CD14-positive monocyte (primary cell): Measurements from ENCODE around the gene PDAP1. TPM values are rescaled to one million over a fixed set of nuclear protein-coding genes. Genes with fewer than 3 reads are reported as not detected.
A peak's percentile ranks its signal among the peaks of the same experiment; 100 is the strongest.

Experiments used
- DNase-seq, 3 donors: peaks; one replicate each; pipeline ENCODE4 v3.0.0-alpha.2; 2011 to 2022
- H2AFZ ChIP-seq: 2 replicates; pipeline ENCODE4 v1.6.0; 2012; ENCODE audit warnings: mild to moderate bottlenecking, low read depth, low read length, inconsistent platforms; ENCODE audit not compliant: insufficient read depth, poor library complexity, severe bottlenecking
- H3K27ac ChIP-seq, 2 donors: 1 replicate in 1 of 2; 2 replicates in 1 of 2; pipeline ENCODE4 v1.5.1; 2012 to 2013; ENCODE audit warnings: low read length in 2 of 2, control low read depth in 1 of 2, inconsistent platforms in 1 of 2, low read depth in 1 of 2, mild to moderate bottlenecking in 1 of 2
- H3K27me3 ChIP-seq, 2 donors: one replicate each; pipeline versions ENCODE4 v1.6.0 to v1.6.1; 2011 to 2013; ENCODE audit warnings: low read length in 2 of 2; ENCODE audit not compliant: control insufficient read depth in 2 of 2, insufficient read depth in 2 of 2
- H3K36me3 ChIP-seq, 2 donors: replicated peaks in 1 of 2; 1 replicate in 1 of 2; 2 replicates in 1 of 2; pipeline versions ENCODE4 v1.5.1 to v1.6.1; 2012 to 2013; ENCODE audit warnings: low read length in 2 of 2, control low read depth in 1 of 2, inconsistent platforms in 1 of 2, mild to moderate bottlenecking in 1 of 2; ENCODE audit not compliant: insufficient read depth in 2 of 2, control insufficient read depth in 1 of 2
- H3K4me1 ChIP-seq, 2 donors: 1 replicate in 1 of 2; 2 replicates in 1 of 2; pipeline versions ENCODE4 v1.5.1 to v1.6.1; 2012 to 2013; ENCODE audit warnings: low read length in 2 of 2, control low read depth in 1 of 2, inconsistent platforms in 1 of 2, mild to moderate bottlenecking in 1 of 2, moderate library complexity in 1 of 2; ENCODE audit not compliant: insufficient read depth in 2 of 2, control insufficient read depth in 1 of 2
- H3K4me2 ChIP-seq: replicated peaks from 2 replicates; pipeline ENCODE3; 2012; ENCODE audit warnings: low read length, moderate library complexity, mild to moderate bottlenecking; ENCODE audit not compliant: poor library complexity, severe bottlenecking; ENCODE audit errors: extremely low read depth
- H3K4me3 ChIP-seq, 3 experiments: fragments of 200-600 bp in 1 of 3; sonication (generic) in 1 of 3; replicated peaks in 1 of 3; 1 replicate in 2 of 3; 2 replicates in 1 of 3; pipeline ENCODE4 v1.5.1; 2011 to 2013; ENCODE audit warnings: low read length in 3 of 3, mild to moderate bottlenecking in 3 of 3, control low read depth in 2 of 3, low read depth in 2 of 3, inconsistent platforms in 1 of 3, moderate library complexity in 1 of 3
- H3K79me2 ChIP-seq: 2 replicates; pipeline ENCODE4 v1.6.0; 2012; ENCODE audit warnings: mild to moderate bottlenecking, control low read depth, inconsistent platforms, low read length, moderate library complexity; ENCODE audit not compliant: insufficient read depth
- H3K9ac ChIP-seq: 2 replicates; pipeline ENCODE4 v1.6.0; 2017; ENCODE audit warnings: low read length, mild to moderate bottlenecking; ENCODE audit not compliant: insufficient read depth, poor library complexity, severe bottlenecking
- H3K9me3 ChIP-seq, 2 donors: replicated peaks in 1 of 2; 1 replicate in 1 of 2; 2 replicates in 1 of 2; pipeline versions ENCODE4 v1.5.1 to v1.6.1; 2012 to 2013; ENCODE audit warnings: low read length in 2 of 2, control low read depth in 1 of 2; ENCODE audit not compliant: control insufficient read depth in 1 of 2, insufficient read depth in 1 of 2
- H4K20me1 ChIP-seq: 2 replicates; pipeline ENCODE4 v1.6.0; 2012; ENCODE audit warnings: mild to moderate bottlenecking, low read length, control low read depth, moderate library complexity; ENCODE audit not compliant: insufficient read depth
- H3K27ac Mint-ChIP-seq, 7 donors: one replicate each; pipeline ENCODE4 v1.8.0; 2020; ENCODE audit warnings: mild to moderate bottlenecking in 7 of 7, mixed read lengths in 7 of 7, moderate library complexity in 6 of 7, inconsistent platforms in 2 of 7
- H3K27me3 Mint-ChIP-seq, 3 donors: one replicate each; pipeline ENCODE4 v1.8.0; 2021 to 2022; ENCODE audit warnings: low read depth in 3 of 3, mild to moderate bottlenecking in 3 of 3, mixed read lengths in 3 of 3, moderate library complexity in 3 of 3, inconsistent platforms in 1 of 3
- H3K36me3 Mint-ChIP-seq, 2 donors: one replicate each; pipeline ENCODE4 v1.8.0; 2020; ENCODE audit warnings: mixed read lengths in 2 of 2, inconsistent platforms in 1 of 2, mild to moderate bottlenecking in 1 of 2
- H3K4me1 Mint-ChIP-seq: one replicate; pipeline ENCODE4 v1.8.0; 2020; ENCODE audit warnings: mild to moderate bottlenecking, mixed read lengths
- H3K4me3 Mint-ChIP-seq, 2 donors: one replicate each; pipeline ENCODE4 v1.8.0; 2020; ENCODE audit warnings: mild to moderate bottlenecking in 2 of 2, mixed read lengths in 2 of 2, moderate library complexity in 1 of 2
- H3K9me3 Mint-ChIP-seq, 7 donors: one replicate each; pipeline ENCODE4 v1.8.0; 2020 to 2022; ENCODE audit warnings: mixed read lengths in 7 of 7, mild to moderate bottlenecking in 6 of 7, moderate library complexity in 6 of 7, inconsistent platforms in 2 of 7
- WGBS: methylation state at CpG from one replicate; pipeline ENCODE4 v1.1.5; 2013; ENCODE audit warnings: missing lambda C conversion rate; ENCODE audit not compliant: insufficient coverage; 5-methylcytosine and 5-hydroxymethylcytosine counted together
- intact Hi-C, 2 donors: fragments of 100-400 bp; cut with micrococcal nuclease; formaldehyde crosslinking; loops; one replicate each; pipeline versions ENCODE4 v1.15.0 to v1.15.1; 2023
- polyA plus RNA-seq, 3 donors: library from polyadenylated mRNA; depleted of rRNA in 1 of 3; unstranded in 2 of 3; stranded (reverse) in 1 of 3; fragments of 300-500 nt in 2 of 3; fragments of >200 nt in 1 of 3; fragmentation: Illumina TruSeq in 2 of 3; gene quantifications; 1 replicate in 2 of 3; 2 replicates in 1 of 3; pipeline ENCODE4 v1.2.3, GENCODE V29; 2012 to 2021
- TF ChIP-seq, protein P1 (sequence below): fragments of 200-600 bp; IDR thresholded peaks from one replicate; pipeline ENCODE4 v1.8.0; 2022; ENCODE audit warnings: antibody characterized with exemption, mild to moderate bottlenecking

PDAP1 gene
- polyA plus RNA-seq, 3 donors = 9.8 to 43.3 (median 16.2) TPM

DNA sequence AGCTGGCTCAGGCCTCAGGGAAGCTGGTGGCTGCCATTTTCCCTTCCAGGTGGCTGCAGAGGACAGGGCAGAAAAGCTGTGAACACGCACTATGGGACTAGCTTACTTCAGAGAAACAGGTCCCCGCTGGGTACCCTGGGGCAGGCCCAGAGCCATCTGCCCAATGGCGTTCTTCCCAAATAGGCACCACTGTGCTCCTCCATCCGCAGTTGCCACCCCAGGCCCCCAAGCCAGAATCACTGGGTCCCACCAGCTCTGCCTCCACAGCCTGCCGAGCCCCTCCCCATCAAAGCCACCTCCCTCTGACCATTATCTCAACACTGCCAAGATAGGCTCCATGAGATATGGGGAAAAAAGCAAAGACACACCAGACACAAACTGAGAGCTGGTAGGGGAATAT is 11.8 kb upstream of the PDAP1 start:
- Histone ChIP-seq H3K36me3 (peaks cover 73 to 97% of the 10 kb centered on the region in 2 donors), H2AFZ (no peak overlapping the region), H3K79me2 (no peaks in the 10 kb centered on the region), H4K20me1 (peaks cover 30% of the 10 kb centered on the region), H3K9me3 (no peaks in the 10 kb centered on the region), H3K4me2 (no peak overlapping the region), H3K27me3 (no peaks in the 10 kb centered on the region), H3K9ac (no peak overlapping the region), H3K27ac (no peak overlapping the region), H3K4me3 (no peak overlapping the region), H3K4me1 (no peaks in the 10 kb centered on the region)
- WGBS = 96% methylated on average over 4 of the region's 5 CpGs
- no peak overlapping the region for H3K4me3 Mint-ChIP-seq
- peaks cover 0 to 2% (median 0%) of the 10 kb centered on the region in 3 donors for H3K27me3 Mint-ChIP-seq
- TF ChIP-seq, protein P1, sequence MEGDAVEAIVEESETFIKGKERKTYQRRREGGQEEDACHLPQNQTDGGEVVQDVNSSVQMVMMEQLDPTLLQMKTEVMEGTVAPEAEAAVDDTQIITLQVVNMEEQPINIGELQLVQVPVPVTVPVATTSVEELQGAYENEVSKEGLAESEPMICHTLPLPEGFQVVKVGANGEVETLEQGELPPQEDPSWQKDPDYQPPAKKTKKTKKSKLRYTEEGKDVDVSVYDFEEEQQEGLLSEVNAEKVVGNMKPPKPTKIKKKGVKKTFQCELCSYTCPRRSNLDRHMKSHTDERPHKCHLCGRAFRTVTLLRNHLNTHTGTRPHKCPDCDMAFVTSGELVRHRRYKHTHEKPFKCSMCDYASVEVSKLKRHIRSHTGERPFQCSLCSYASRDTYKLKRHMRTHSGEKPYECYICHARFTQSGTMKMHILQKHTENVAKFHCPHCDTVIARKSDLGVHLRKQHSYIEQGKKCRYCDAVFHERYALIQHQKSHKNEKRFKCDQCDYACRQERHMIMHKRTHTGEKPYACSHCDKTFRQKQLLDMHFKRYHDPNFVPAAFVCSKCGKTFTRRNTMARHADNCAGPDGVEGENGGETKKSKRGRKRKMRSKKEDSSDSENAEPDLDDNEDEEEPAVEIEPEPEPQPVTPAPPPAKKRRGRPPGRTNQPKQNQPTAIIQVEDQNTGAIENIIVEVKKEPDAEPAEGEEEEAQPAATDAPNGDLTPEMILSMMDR = no peak
- peaks cover 0 to 1% (median 0%) of the 10 kb centered on the region in 7 donors for H3K9me3 Mint-ChIP-seq
- H3K36me3 Mint-ChIP-seq = peaks cover 77 to 89% of the 10 kb centered on the region in 2 donors
- no peak for DNase-seq
- H3K4me1 Mint-ChIP-seq = no peaks in the 10 kb centered on the region
- intact Hi-C loops = no loop called here
- peak overlapping the region in 1 of 7 donors; percentile 26 for H3K27ac Mint-ChIP-seq

- H4K20me1 ChIP-seq = peaks cover 30% of the 10 kb centered on the region
- H3K4me3 ChIP-seq = no peak overlapping the region
- no peaks in the 10 kb centered on the region for H3K9me3 ChIP-seq
- intact Hi-C loops = no loop called here
- peaks cover 73 to 97% of the 10 kb centered on the region in 2 donors for H3K36me3 ChIP-seq
- Mint-ChIP-seq H3K4me1 (no peaks in the 10 kb centered on the region), H3K9me3 (peaks cover 0 to 5% (median 2%) of the 10 kb centered on the region in 7 donors), H3K4me3 (no peak overlapping the region), H3K27ac (peak overlapping the region in 1 of 7 donors; percentile 54), H3K36me3 (peaks cover 77 to 89% of the 10 kb centered on the region in 2 donors), H3K27me3 (peaks cover 0 to 2% (median 0%) of the 10 kb centered on the region in 3 donors)
- TF ChIP-seq, protein P1 = no peak
- no peak overlapping the region for H3K27ac ChIP-seq
- no peak overlapping the region for H2AFZ ChIP-seq
- no peak overlapping the region for H3K4me2 ChIP-seq
- H3K4me1 ChIP-seq = no peaks in the 10 kb centered on the region
- DNase-seq = no peak
- WGBS = 94% methylated on average over 24 of the region's 29 CpGs
- H3K79me2 ChIP-seq = no peaks in the 10 kb centered on the region
- no peaks in the 10 kb centered on the region for H3K27me3 ChIP-seq
- no peak overlapping the region for H3K9ac ChIP-seq
Measured at GRCh38 chr7:99419323-99420021, 11.1 kb upstream of the PDAP1 start.
